ENCODE data around the gene DARS1.

GRCh38 chr2:135945526-135945925, 39.9 kb downstream of the DARS1 start:
- TF ChIP-seq ZBTB40 (IDR thresholded peaks at IDR 0.05) (no peak), ZBTB40 (CRISPR knock-in tag; IDR thresholded peaks at IDR 0.05) (no peak), POLR2AphosphoS5 (IDR thresholded peaks at IDR 0.05; ENCODE audit: low read depth, low read length) (no peak), BRCA1 (CRISPR knock-in tag; IDR thresholded peaks at IDR 0.05) (no peak), MED1 (CRISPR knock-in tag; IDR thresholded peaks at IDR 0.05) (no peak), PHF8 (CRISPR knock-in tag; IDR thresholded peaks at IDR 0.05) (no peak), MXI1 (IDR thresholded peaks at IDR 0.05; ENCODE audit: borderline replicate concordance, low read depth, low read length) (no peak), TEF (CRISPR knock-in tag; IDR thresholded peaks at IDR 0.05) (no peak), NFE2L2 (IDR thresholded peaks at IDR 0.05; ENCODE audit: low read length) (no peak), FOXJ3 (CRISPR knock-in tag; IDR thresholded peaks at IDR 0.05; ENCODE audit: borderline replicate concordance) (no peak), EZH2 (conservative IDR thresholded peaks at IDR 0.05; ENCODE audit: low read depth, low read length) (no peak), JUNB (CRISPR knock-in tag; IDR thresholded peaks at IDR 0.05; ENCODE audit: borderline replicate concordance) (no peak)
- TF ChIP-seq, protein P1, sequence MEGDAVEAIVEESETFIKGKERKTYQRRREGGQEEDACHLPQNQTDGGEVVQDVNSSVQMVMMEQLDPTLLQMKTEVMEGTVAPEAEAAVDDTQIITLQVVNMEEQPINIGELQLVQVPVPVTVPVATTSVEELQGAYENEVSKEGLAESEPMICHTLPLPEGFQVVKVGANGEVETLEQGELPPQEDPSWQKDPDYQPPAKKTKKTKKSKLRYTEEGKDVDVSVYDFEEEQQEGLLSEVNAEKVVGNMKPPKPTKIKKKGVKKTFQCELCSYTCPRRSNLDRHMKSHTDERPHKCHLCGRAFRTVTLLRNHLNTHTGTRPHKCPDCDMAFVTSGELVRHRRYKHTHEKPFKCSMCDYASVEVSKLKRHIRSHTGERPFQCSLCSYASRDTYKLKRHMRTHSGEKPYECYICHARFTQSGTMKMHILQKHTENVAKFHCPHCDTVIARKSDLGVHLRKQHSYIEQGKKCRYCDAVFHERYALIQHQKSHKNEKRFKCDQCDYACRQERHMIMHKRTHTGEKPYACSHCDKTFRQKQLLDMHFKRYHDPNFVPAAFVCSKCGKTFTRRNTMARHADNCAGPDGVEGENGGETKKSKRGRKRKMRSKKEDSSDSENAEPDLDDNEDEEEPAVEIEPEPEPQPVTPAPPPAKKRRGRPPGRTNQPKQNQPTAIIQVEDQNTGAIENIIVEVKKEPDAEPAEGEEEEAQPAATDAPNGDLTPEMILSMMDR (CRISPR knock-in tag; IDR thresholded peaks at IDR 0.05) = no peak
